Measurements from ENCODE around the gene BAAT. TPM values are rescaled to one million over a fixed set of nuclear protein-coding genes. Genes with fewer than 3 reads are reported as not detected.
A peak's percentile ranks its signal among the peaks of the same experiment; 100 is the strongest.

The BAAT gene
- total and polyA plus RNA-seq, 9 of the 15 experiments (the other 6 are each of a cell fraction or from before 2014, with no cell fraction given): 0.17 to 0.76 (median 0.32) TPM

DNA sequence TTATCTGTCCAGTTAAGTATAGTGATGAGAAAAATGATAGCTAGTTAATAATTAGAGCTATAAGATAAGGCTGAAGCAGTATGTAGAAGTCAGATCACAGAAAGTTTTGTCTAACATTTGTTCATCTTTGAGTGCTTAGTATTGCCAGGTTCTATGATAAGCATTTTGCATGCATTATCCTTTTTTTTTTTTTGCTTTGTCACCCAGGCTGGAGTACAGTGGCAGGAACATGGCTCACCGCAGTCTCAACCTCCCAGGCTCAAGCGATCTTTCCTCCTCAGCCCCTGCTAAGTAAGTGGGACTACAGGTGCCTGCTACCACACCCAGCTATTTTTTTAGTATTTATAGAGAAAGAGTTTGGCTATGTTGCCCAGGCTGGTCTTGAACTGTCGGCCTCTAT is 17.5 kb downstream of the BAAT start (continued):
- TF ChIP-seq KDM5B (IDR thresholded peaks at IDR 0.05; ENCODE audit: insufficient replicate concordance, low read depth, low read length) (no peak), NFE2 (IDR thresholded peaks at IDR 0.05; ENCODE audit: low read depth) (peak; percentile 87), MED1 (CRISPR knock-in tag; IDR thresholded peaks at IDR 0.05; ENCODE audit: borderline replicate concordance) (no peak), ZNF699 (CRISPR knock-in tag; IDR thresholded peaks at IDR 0.05; ENCODE audit: insufficient replicate concordance) (no peak), KLF6 (CRISPR knock-in tag; IDR thresholded peaks at IDR 0.05; ENCODE audit: borderline replicate concordance) (no peak), ZNF408 (CRISPR knock-in tag; IDR thresholded peaks at IDR 0.05; ENCODE audit: low read depth) (no peak), EWSR1 (IDR thresholded peaks at IDR 0.05; ENCODE audit: borderline replicate concordance, low read depth, partially characterized antibody) (no peak), DIDO1 (tag; IDR thresholded peaks at IDR 0.05; ENCODE audit: low read depth) (no peak), C11orf30 (IDR thresholded peaks at IDR 0.05; ENCODE audit: low read depth) (peak; percentile 85), MAFF (IDR thresholded peaks at IDR 0.05; ENCODE audit: low read length) (peak; percentile 52; the same call in 1 of the 2 replicates), ZNF384 (IDR thresholded peaks at IDR 0.05; ENCODE audit: low read depth, low read length) (peak; percentile 66), HDAC2 (IDR thresholded peaks at IDR 0.05) (no peak), MAFK (IDR thresholded peaks at IDR 0.05; ENCODE audit: low read length) (peak; percentile 42; the same call in 1 of the 2 replicates), HMG20A (CRISPR knock-in tag; conservative IDR thresholded peaks at IDR 0.05) (no peak)
- TF ChIP-seq, protein P1, sequence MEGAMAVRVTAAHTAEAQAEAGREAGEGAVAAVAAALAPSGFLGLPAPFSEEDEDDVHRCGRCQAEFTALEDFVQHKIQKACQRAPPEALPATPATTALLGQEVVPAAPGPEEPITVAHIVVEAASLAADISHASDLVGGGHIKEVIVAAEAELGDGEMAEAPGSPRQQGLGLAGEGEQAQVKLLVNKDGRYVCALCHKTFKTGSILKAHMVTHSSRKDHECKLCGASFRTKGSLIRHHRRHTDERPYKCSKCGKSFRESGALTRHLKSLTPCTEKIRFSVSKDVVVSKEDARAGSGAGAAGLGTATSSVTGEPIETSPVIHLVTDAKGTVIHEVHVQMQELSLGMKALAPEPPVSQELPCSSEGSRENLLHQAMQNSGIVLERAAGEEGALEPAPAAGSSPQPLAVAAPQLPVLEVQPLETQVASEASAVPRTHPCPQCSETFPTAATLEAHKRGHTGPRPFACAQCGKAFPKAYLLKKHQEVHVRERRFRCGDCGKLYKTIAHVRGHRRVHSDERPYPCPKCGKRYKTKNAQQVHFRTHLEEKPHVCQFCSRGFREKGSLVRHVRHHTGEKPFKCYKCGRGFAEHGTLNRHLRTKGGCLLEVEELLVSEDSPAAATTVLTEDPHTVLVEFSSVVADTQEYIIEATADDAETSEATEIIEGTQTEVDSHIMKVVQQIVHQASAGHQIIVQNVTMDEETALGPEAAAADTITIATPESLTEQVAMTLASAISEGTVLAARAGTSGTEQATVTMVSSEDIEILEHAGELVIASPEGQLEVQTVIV (CRISPR knock-in tag; IDR thresholded peaks at IDR 0.05; ENCODE audit: borderline replicate concordance): no peak
- TF ChIP-seq, protein P2, sequence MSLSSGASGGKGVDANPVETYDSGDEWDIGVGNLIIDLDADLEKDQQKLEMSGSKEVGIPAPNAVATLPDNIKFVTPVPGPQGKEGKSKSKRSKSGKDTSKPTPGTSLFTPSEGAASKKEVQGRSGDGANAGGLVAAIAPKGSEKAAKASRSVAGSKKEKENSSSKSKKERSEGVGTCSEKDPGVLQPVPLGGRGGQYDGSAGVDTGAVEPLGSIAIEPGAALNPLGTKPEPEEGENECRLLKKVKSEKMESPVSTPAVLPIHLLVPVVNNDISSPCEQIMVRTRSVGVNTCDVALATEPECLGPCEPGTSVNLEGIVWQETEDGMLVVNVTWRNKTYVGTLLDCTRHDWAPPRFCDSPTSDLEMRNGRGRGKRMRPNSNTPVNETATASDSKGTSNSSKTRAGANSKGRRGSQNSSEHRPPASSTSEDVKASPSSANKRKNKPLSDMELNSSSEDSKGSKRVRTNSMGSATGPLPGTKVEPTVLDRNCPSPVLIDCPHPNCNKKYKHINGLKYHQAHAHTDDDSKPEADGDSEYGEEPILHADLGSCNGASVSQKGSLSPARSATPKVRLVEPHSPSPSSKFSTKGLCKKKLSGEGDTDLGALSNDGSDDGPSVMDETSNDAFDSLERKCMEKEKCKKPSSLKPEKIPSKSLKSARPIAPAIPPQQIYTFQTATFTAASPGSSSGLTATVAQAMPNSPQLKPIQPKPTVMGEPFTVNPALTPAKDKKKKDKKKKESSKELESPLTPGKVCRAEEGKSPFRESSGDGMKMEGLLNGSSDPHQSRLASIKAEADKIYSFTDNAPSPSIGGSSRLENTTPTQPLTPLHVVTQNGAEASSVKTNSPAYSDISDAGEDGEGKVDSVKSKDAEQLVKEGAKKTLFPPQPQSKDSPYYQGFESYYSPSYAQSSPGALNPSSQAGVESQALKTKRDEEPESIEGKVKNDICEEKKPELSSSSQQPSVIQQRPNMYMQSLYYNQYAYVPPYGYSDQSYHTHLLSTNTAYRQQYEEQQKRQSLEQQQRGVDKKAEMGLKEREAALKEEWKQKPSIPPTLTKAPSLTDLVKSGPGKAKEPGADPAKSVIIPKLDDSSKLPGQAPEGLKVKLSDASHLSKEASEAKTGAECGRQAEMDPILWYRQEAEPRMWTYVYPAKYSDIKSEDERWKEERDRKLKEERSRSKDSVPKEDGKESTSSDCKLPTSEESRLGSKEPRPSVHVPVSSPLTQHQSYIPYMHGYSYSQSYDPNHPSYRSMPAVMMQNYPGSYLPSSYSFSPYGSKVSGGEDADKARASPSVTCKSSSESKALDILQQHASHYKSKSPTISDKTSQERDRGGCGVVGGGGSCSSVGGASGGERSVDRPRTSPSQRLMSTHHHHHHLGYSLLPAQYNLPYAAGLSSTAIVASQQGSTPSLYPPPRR (CRISPR knock-in tag; IDR thresholded peaks at IDR 0.05; ENCODE audit: borderline replicate concordance): no peak

Data from K562 (cell line).